SKM-1 (cell line): ENCODE data around the gene MRPS34.
"Not testable (repeated sequence)": the region's sequence is repeated elsewhere in the genome, so short reads cannot be mapped to it uniquely, and the experiment has no call there.

Source experiments
- DNase-seq: peaks from one replicate; lab custom pipeline; 2025; ENCODE audit not compliant: unreplicated experiment; lab: John Stamatoyannopoulos, UW

The MRPS34 gene

DNA sequence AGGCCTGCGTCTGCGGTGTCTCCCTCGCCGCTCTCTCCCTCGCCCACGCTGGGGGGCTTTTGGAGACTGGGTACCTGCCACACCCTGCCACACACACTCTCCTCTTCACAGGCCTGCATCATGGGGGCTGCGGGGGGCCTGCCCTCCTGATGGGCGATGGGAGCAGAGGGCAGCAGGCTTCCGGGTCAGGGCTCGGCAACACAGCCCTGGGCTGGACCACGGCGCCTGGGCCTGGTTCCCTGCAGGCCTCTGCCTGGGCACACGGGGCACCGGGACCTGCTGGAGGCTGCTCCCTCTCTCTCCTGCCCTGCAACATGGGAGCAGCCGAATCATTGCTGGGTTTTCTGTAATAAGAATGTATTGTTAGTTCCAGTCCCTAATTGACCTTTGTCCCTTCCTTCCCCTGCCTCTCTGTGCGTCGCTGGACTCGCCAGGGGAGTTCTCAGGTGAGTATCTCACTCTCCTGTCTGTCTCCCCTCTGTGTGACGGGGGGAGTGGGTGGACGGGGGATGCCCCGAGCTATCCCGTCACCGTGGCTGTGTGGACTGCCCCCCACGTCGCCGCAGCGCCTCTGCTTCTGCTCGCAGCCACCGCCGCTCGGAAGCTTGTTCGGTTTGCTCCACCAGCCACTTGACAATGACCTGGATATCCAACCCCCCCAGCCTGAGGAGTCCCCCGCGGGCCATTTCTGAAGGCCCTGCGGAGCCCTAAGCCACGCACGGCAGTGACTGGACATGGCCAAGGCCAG lies 15.0 kb downstream of the MRPS34 start:
- no peak for DNase-seq

- DNase-seq: no peak
Measured at GRCh38 chr16:1754204-1754603, 18.7 kb downstream of the MRPS34 start.

DNA sequence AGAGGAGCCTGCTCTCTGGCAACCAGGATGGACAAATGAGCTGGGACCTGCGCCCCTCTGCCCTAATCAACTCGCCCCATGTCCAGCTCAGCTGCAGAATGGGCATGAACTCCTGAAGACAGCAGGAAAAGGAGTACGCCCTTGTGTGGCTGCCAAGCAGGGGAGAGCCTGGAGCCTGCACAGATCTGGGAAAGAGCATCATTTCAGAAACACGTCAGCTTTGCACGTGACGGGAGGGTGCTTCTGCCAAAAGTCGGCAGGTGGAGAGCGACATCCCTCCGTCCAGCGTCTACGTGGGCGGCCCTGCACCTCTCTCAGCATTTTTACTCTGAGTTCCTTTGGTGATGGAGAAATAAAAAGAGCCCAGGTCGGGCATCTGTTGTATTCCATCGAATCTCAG lies 20.1 kb downstream of the MRPS34 start:
- DNase-seq: no peak

GRCh38 chr16:1751946-1752345 lies 21.0 kb downstream of the MRPS34 start:
- no peak for DNase-seq

DNA sequence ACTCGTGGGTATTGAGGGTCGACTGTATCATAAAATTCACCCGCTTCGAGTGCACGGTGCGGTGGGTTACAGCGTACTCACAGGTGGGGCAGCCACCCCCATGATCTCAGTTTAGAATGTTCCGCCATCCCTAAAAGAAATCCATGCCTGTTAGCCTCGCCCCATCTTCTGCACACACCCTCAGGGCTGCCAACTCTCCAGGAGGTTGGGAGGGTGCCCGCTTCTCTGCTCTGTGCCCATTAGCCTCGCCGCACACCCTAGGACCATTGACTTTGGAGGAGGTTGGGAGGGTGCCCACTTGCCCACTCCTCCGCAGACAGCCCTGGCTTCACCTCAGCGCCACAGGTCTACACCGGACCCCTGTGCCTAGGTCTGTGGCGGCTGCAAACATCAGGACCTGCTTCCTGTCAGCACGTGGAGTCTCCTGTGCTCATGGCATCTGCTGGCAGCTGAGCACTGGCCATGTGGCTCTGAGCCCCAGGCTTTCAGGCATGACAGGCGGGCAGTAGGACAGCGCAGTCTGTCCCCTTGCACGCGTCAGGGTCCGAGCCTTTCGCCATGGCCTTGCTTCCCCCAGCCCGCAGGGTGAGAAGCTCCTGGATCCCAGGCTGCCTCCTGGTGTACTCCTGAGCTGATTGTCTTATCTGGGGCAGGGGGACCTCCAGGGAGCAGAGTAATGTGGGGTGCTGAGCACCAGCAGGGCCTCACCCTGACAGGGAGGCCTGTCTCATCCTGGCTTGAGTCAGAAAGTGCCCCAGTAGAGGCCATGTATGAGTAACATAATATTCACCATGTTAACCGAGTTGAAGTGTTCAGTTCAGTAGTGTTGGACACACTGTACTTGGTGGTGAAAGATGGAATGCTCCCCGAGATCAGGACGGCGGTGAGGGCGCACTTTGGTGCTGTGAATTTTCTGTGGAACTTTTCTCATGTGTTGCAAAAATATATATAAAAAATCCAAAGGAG lies 23.5 kb downstream of the MRPS34 start:
- no peak for DNase-seq

- no peak for DNase-seq
Measured at GRCh38 chr16:1747934-1748333, 25.0 kb downstream of the MRPS34 start.

GRCh38 chr16:1746693-1747195 lies 26.2 kb downstream of the MRPS34 start:
- DNase-seq: no peak

- no peak for DNase-seq
Measured at GRCh38 chr16:1745900-1746692, 26.8 kb downstream of the MRPS34 start.

DNA sequence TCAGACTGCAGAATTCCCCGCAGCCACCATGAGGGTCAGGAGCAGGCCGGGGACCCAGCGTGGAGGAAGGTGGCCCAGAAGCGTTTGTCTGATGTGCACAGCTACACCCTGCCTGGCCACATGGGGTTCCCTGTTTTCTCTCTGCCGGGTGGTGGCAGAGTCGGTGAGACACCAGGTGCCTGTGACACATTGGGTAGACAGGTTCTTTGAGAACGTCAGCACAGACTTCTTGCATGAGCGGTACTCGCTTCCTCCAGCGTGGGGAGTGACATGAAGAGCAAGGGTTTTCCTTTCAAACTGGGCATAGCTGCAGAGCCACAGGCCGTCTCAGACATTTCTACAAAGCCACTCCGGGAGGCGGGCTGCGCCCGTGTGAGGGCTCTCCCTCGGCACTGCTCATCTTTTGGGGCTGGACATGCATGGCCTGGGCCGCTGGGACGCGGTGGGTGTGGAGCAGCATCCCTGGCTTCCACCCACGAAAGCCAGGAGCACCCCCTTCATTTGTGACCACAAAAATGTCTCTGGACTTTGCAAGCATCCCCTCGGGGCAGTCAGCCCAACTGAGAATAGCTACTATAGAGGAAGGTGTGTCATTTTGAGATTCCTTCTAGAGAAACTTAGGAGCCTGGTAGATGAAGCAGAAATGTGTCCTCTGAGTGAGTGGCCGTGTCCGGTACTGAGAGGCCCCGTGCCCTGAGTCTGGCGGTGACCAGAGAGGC lies 27.6 kb downstream of the MRPS34 start:
- no peak for DNase-seq

DNA sequence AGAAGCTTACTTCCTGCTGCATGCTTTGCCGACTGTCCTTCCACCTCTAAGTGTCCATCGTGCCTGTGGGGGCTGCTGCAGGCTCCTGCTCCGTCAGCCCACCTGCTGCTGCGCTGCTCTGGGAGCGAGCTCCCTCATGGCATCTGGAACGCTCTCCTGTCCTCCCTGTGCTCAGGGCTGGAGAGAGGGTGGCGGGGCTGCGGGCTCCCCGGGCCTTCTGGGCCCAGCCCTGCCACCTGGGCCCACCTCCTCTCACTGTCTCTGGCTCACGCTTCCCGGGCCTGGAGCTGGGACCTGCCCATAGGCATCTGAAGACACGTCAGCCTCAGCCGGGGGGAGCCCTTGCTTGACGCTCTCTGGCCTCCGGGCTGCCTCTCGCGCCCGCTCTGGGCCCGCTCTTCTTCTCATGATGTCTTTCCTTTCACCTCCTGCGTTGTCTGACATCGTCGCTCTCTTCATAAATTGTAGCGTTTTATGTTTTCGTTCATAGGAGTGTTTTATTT lies 28.5 kb downstream of the MRPS34 start:
- DNase-seq: no peak

GRCh38 chr16:1743376-1744337 lies 29.3 kb downstream of the MRPS34 start:
- no peak for DNase-seq

DNA sequence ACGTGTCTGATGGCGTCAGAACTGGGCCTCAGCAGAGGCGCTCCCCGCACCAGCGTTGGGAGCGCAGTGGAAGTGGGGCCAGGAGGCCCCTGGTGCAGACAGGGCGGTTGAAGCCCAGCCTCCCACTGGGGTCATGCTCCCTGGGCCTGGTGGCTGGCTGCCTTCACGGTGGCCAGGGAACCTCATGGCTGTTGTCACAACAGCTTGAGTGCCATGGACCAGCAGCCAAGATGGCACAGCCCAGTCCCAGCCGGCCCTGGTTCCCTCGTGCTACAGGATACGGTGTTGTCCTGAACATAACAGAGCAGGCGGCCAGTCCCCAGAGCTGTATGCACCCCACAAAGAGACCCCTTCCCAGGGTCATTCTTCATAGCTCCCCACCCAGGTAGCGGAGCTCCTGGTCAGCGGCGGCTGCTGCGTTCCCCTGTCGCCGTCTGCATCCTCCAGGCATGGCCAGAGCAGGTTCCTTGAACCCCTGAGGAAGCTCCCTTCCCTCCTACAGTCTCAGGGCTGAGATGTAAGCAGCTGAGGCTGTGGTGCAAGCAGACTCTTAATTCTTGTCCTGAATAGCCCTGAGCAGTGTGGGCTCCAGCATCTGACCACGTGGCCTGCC lies 31.3 kb downstream of the MRPS34 start:
- DNase-seq: no peak

- no peak for DNase-seq
Measured at GRCh38 chr16:1740781-1741490, 32.0 kb downstream of the MRPS34 start.

DNA sequence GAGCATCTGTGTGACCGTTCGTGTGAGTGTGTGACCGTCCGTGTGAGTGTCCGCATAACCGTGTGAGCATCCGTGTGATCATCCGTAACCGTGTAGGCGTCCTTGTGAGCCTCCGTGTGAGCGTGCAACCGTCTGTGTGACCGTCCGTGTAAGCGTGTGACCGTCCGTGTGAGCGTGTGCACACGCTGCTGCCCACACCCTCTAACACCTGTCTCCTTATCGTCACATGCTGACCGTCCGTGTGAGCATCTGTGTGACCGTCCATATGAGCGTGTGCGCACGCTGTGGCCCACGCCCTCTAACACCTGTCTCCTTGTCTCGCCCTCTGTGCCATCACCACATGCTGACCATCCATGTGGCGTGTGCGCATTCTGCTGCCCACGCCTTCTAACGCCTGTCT lies 32.7 kb downstream of the MRPS34 start:
- no peak for DNase-seq

- no peak for DNase-seq
Measured at GRCh38 chr16:1734816-1735215, 38.1 kb downstream of the MRPS34 start.

DNA sequence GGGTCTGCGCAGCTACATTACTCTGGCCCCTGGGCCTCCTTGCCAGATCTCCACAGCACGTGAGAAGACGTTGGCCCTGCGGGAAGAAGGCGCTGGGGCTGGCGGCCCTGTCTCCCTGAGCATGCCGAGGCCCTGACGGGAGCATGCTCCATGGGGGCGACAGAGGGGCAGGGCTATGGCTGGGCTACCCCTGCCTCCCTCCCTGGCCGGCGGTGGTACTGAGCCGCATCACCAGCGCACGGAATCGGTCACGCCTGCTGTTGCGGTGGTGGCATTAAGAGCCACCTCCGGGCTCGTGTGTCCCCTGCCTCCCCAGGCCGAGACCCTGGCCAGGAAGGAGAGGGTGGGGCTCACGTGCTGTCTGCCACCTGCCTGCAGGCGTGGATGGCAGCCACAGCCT lies 38.8 kb downstream of the MRPS34 start:
- DNase-seq: no peak

GRCh38 chr16:1732551-1732987 lies 40.4 kb downstream of the MRPS34 start:
- DNase-seq: not testable (repeated sequence)

- no peak for DNase-seq
Measured at GRCh38 chr16:1732071-1732470, 40.9 kb downstream of the MRPS34 start.
